ENCODE measurements around the gene PDE6H.

Gene PDE6H

DNA sequence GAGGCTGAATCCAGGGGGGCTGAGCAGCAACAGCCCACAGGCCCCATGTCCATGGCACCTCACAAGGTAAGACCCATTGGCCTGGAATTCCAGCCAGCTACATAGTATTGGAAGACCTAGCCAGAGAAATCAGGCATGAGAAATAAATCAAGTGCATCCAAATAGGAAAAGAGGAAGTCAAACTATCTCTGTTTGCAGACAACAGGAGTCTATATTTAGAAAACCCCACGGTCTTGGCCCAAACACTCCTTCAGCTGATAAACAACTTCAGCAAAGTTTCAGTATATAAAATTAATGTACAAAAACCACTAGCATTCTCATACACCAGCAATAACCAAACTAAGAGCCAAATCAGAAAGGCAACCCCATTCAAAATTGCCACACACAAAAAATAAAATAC, 16.9 kb downstream of the PDE6H start:
- TF ChIP-seq, protein P1, sequence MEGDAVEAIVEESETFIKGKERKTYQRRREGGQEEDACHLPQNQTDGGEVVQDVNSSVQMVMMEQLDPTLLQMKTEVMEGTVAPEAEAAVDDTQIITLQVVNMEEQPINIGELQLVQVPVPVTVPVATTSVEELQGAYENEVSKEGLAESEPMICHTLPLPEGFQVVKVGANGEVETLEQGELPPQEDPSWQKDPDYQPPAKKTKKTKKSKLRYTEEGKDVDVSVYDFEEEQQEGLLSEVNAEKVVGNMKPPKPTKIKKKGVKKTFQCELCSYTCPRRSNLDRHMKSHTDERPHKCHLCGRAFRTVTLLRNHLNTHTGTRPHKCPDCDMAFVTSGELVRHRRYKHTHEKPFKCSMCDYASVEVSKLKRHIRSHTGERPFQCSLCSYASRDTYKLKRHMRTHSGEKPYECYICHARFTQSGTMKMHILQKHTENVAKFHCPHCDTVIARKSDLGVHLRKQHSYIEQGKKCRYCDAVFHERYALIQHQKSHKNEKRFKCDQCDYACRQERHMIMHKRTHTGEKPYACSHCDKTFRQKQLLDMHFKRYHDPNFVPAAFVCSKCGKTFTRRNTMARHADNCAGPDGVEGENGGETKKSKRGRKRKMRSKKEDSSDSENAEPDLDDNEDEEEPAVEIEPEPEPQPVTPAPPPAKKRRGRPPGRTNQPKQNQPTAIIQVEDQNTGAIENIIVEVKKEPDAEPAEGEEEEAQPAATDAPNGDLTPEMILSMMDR (IDR thresholded peaks at IDR 0.05; ENCODE audit: low read length, missing control alignments) = no peak
- H3K4me3 ChIP-seq (replicated peaks; ENCODE audit: low read depth, low read length) = no peak overlapping the region

DNA sequence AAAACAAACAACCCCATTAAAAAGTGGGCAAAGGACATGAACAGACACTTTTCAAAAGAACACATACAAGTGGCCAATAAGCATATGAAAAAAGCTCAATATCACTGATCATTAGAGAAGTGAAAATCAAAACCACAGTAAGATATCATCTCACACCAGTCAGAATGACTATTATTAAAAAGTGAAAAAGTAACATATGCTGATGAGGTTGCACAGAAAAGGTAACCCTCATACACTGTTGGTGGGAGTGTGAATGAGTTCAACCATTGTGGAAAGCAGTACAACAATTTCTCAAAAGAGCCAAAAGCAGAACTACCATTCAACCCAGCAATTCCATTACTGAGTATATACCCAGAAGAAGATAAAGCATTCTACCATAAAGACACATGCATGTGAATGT, 18.2 kb downstream of the PDE6H start:
- no peak for DNase-seq (ENCODE audit: low read depth)
- H3K4me3 ChIP-seq (replicated peaks; ENCODE audit: low read depth, low read length) = no peak overlapping the region
- TF ChIP-seq, protein P1 (IDR thresholded peaks at IDR 0.05; ENCODE audit: low read length, missing control alignments) = no peak

More for the DNA sequence above, 16.9 kb downstream of the PDE6H start:
- no peak for DNase-seq (ENCODE audit: low read depth)

DNA sequence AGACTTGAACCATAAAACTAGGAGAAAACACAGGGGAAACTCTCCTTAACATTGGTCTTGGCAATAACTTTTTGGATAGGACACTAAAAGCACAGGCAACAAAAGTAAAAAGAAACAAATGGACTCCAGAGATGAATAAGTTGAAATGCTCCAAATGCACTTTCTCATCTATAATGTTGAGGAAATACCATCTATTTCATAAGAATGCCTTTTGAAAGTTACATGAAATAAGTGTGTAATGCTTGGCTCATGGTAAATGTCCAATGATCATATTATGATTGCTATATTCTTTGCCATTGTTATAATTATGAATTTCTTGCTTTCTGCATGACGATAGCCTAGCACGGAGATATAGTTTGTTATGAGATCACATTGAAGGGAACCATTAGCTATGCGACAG, 19.8 kb downstream of the PDE6H start:
- TF ChIP-seq, protein P1 (IDR thresholded peaks at IDR 0.05; ENCODE audit: low read length, missing control alignments) = no peak
- no peak overlapping the region for H3K4me3 ChIP-seq (replicated peaks; ENCODE audit: low read depth, low read length)
- no peak for DNase-seq (ENCODE audit: low read depth)

DNA sequence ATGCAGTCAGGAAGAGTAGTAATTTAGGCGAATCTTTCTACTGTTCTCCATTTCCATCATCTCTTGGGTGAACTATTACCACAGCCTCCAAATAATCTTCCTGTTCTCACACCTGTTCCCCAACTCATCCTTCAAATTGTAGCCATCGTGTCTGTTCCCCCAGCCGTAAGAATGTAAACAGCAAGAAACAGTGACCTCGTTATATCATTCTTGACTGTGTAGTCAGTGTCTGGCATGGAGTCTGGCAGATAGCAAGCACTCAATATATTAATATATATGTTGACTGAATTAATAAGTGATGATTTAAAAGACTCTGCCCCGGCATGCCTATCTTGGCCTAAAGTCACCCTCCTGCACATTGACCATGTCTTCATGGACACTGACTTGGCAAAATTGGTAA, 20.3 kb downstream of the PDE6H start:
- H3K4me3 ChIP-seq (replicated peaks; ENCODE audit: low read depth, low read length) = no peak overlapping the region
- DNase-seq (ENCODE audit: low read depth) = no peak
- TF ChIP-seq, protein P1 (IDR thresholded peaks at IDR 0.05; ENCODE audit: low read length, missing control alignments) = no peak

DNA sequence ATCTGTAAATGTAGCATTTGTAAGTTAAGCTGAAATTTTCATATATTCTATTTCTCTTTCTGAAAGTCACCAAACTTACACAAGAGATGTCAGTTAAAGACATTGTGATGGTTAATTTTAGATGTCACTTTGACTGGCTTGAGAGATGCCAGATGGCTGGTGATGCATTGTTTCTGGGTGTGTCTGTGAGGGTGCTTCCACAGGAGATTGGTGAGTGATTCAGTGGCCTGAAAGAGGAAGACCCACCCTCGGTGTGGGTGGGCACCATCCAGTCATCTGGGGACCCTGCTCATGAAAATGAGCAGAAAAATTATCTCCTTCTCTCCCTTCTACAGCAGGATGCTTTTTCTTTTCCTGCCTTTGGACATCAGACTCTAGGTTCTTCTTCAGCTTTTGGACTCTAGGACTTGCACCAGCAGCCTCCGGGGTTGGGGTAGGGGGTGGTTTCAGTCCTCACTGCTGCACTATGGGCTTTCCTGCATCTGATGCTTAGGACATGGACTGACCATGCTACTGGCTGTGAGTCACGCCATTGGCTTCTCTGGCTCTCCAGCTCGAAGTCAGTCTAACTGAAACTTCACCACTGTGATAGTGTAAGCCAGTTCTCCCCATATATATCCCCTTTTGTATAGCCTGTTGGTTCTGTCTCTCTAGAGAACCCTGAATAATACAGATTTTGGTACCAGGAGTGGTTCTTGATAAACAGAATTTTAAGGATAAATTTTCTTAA, 20.9 kb downstream of the PDE6H start:
- no peak overlapping the region for H3K4me3 ChIP-seq (replicated peaks; ENCODE audit: low read depth, low read length)
- peak; percentile 64 for DNase-seq (ENCODE audit: low read depth)
- TF ChIP-seq, protein P1 (IDR thresholded peaks at IDR 0.05; ENCODE audit: low read length, missing control alignments) = no peak

DNA sequence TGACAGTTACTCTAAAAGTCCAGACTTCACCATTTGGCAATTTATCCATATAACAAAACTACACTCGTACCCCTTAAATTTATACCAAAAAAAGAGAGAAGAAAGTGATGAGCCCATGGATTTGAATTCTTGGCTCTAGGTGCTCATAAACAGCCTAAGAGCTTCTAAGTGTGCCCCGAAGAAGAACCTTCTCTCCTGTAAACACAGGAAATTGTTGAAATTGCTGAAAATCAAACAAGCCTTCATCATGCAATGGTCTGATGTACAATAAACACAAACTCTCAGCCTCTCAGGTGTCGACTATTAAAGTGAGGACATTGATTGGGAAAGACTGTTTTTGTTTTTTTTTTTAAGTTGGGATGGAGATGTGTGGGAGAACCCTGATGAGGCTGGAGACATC, 21.8 kb downstream of the PDE6H start:
- TF ChIP-seq, protein P1 (IDR thresholded peaks at IDR 0.05; ENCODE audit: low read length, missing control alignments) = no peak
- no peak overlapping the region for H3K4me3 ChIP-seq (replicated peaks; ENCODE audit: low read depth, low read length)
- DNase-seq (ENCODE audit: low read depth) = no peak
